WTC11 (cell line): Measurements from ENCODE around the gene EPO. TPM values are rescaled to one million over a fixed set of nuclear protein-coding genes. Genes with fewer than 3 reads are reported as not detected.
A peak's percentile ranks its signal among the peaks of the same experiment; 100 is the strongest.

Experiments used
- ATAC-seq: fragments of 200-7000 bp; cut with Tn5 transposase; 2 replicates; pipeline ENCODE4 v1.10.0; 2021; ENCODE audit warnings: mild to moderate bottlenecking, moderate library complexity
- CTCF ChIA-PET: fragments of 300-600 bp; sonication (Branson Sonifier 250); formaldehyde crosslinking; loops from one replicate; lab custom pipeline; 2021; ENCODE audit warnings: antibody characterized with exemption; lab: Charles Lee
- POLR2A ChIA-PET: fragments of 350-600 bp; sonication (Branson Sonifier 250); formaldehyde crosslinking; loops from one replicate; lab custom pipeline; 2021; ENCODE audit warnings: antibody characterized with exemption; lab: Charles Lee
- DNase-seq: peaks from one replicate; pipeline ENCODE4 v3.0.0; 2021; ENCODE audit warnings: low spot score
- H3K27ac Mint-ChIP-seq: 2 replicates; pipeline ENCODE4 v1.8.0; 2021; ENCODE audit warnings: mixed read lengths
- H3K27me3 Mint-ChIP-seq: 2 replicates; pipeline ENCODE4 v1.8.0; 2021; ENCODE audit warnings: low read depth, mild to moderate bottlenecking, moderate library complexity, mixed read lengths
- H3K36me3 Mint-ChIP-seq: 2 replicates; pipeline ENCODE4 v1.8.0; 2021; ENCODE audit warnings: mixed read lengths
- H3K4me1 Mint-ChIP-seq: 2 replicates; pipeline ENCODE4 v1.8.0; 2022; ENCODE audit warnings: mixed read lengths
- H3K4me3 Mint-ChIP-seq: 2 replicates; pipeline ENCODE4 v1.8.0; 2021; ENCODE audit warnings: mild to moderate bottlenecking, moderate library complexity, mixed read lengths
- H3K9me3 Mint-ChIP-seq: 2 replicates; pipeline ENCODE4 v1.8.0; 2021; ENCODE audit warnings: mixed read lengths
- CTCF ChIP-seq: fragments of 200-600 bp; IDR thresholded peaks from 2 replicates; pipeline ENCODE4 v1.8.0; 2022; ENCODE audit warnings: antibody characterized with exemption
- E2F5 ChIP-seq: sonication (generic); formaldehyde crosslinking; IDR thresholded peaks from 2 replicates; pipeline ENCODE4 v1.8.1; 2022; ENCODE audit warnings: mild to moderate bottlenecking, moderate library complexity, missing genetic modification reagents
- ETV6 ChIP-seq: sonication (generic); formaldehyde crosslinking; IDR thresholded peaks from 2 replicates; pipeline ENCODE4 v1.8.1; 2022; ENCODE audit warnings: mild to moderate bottlenecking, missing genetic modification reagents
- JUN ChIP-seq: sonication (generic); formaldehyde crosslinking; IDR thresholded peaks from 2 replicates; pipeline ENCODE4 v1.8.0; 2023; ENCODE audit warnings: mild to moderate bottlenecking, missing genetic modification reagents
- MAX ChIP-seq: sonication (generic); formaldehyde crosslinking; IDR thresholded peaks from 2 replicates; pipeline ENCODE4 v1.8.0; 2022; ENCODE audit warnings: mild to moderate bottlenecking, missing genetic modification reagents
- USF2 ChIP-seq: sonication (generic); formaldehyde crosslinking; IDR thresholded peaks from 2 replicates; pipeline ENCODE4 v1.8.1; 2023; ENCODE audit warnings: mild to moderate bottlenecking, missing genetic modification reagents, moderate library complexity
- ZNF121 ChIP-seq: sonication (generic); formaldehyde crosslinking; IDR thresholded peaks from 2 replicates; pipeline ENCODE4 v1.8.0; 2023; ENCODE audit warnings: missing genetic modification reagents
- total RNA-seq: library from RNA; stranded (reverse); gene quantifications from 3 replicates; pipeline ENCODE4 v1.2.3, GENCODE V29; 2021
- TF ChIP-seq, protein P1 (sequence below): sonication (generic); formaldehyde crosslinking; IDR thresholded peaks from 2 replicates; pipeline ENCODE4 v1.8.1; 2023; ENCODE audit warnings: mild to moderate bottlenecking, moderate library complexity, missing genetic modification reagents
- TF ChIP-seq, protein P2 (sequence below): sonication (generic); formaldehyde crosslinking; IDR thresholded peaks from 2 replicates; pipeline ENCODE4 v1.8.1; 2022; ENCODE audit warnings: low read depth, mild to moderate bottlenecking, moderate library complexity, missing genetic modification reagents, borderline replicate concordance
- TF ChIP-seq, protein P3 (sequence below): sonication (generic); formaldehyde crosslinking; IDR thresholded peaks from 2 replicates; pipeline ENCODE4 v1.8.1; 2022; ENCODE audit warnings: low read depth, missing genetic modification reagents, borderline replicate concordance
- TF ChIP-seq, protein P4 (sequence below): sonication (generic); formaldehyde crosslinking; conservative IDR thresholded peaks from 2 replicates; pipeline ENCODE4 v1.8.1; 2023; ENCODE audit warnings: mild to moderate bottlenecking, low read depth, missing genetic modification reagents, moderate library complexity

EPO gene
- total RNA-seq, 1 experiment from 2014 or later = 0.63 TPM

GRCh38 chr7:100691676-100692577 is 28.3 kb upstream of the EPO start:
- CTCF ChIA-PET = interaction anchor here (0.6 to 8.5 kb wide), 38 partner anchors 9 to 1111 kb away, joined by 3 to 108 read pairs (median 4); partner anchors contain the start of genes EPO, FBXO24, GNB2 and LRCH4
- H3K9me3 Mint-ChIP-seq = no peaks in the 10 kb centered on the region
- ATAC-seq = peak; percentile 78
- H3K4me1 Mint-ChIP-seq = peaks cover 42% of the 10 kb centered on the region
- H3K27me3 Mint-ChIP-seq = no peaks in the 10 kb centered on the region
- TF ChIP-seq, protein P1, sequence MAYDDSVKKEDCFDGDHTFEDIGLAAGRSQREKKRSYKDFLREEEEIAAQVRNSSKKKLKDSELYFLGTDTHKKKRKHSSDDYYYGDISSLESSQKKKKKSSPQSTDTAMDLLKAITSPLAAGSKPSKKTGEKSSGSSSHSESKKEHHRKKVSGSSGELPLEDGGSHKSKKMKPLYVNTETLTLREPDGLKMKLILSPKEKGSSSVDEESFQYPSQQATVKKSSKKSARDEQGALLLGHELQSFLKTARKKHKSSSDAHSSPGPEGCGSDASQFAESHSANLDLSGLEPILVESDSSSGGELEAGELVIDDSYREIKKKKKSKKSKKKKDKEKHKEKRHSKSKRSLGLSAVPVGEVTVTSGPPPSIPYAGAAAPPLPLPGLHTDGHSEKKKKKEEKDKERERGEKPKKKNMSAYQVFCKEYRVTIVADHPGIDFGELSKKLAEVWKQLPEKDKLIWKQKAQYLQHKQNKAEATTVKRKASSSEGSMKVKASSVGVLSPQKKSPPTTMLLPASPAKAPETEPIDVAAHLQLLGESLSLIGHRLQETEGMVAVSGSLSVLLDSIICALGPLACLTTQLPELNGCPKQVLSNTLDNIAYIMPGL (CRISPR knock-in tag) = 0 out of 2 replicates have a peak, but pooled peaks have one; percentile 41
- TF ChIP-seq ETV6 (CRISPR knock-in tag) = peak; percentile 55; the same call in 1 of the 2 replicates
- TF ChIP-seq, protein P2, sequence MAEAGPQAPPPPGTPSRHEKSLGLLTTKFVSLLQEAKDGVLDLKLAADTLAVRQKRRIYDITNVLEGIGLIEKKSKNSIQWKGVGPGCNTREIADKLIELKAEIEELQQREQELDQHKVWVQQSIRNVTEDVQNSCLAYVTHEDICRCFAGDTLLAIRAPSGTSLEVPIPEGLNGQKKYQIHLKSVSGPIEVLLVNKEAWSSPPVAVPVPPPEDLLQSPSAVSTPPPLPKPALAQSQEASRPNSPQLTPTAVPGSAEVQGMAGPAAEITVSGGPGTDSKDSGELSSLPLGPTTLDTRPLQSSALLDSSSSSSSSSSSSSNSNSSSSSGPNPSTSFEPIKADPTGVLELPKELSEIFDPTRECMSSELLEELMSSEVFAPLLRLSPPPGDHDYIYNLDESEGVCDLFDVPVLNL (CRISPR knock-in tag) = no peak
- TF ChIP-seq ZNF121 (CRISPR knock-in tag) = no peak
- peak; percentile 11; the same call in 1 of the 2 replicates for TF ChIP-seq USF2
- TF ChIP-seq CTCF = peak; percentile 91
- TF ChIP-seq, protein P3, sequence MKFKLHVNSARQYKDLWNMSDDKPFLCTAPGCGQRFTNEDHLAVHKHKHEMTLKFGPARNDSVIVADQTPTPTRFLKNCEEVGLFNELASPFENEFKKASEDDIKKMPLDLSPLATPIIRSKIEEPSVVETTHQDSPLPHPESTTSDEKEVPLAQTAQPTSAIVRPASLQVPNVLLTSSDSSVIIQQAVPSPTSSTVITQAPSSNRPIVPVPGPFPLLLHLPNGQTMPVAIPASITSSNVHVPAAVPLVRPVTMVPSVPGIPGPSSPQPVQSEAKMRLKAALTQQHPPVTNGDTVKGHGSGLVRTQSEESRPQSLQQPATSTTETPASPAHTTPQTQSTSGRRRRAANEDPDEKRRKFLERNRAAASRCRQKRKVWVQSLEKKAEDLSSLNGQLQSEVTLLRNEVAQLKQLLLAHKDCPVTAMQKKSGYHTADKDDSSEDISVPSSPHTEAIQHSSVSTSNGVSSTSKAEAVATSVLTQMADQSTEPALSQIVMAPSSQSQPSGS (CRISPR knock-in tag) = no peak
- TF ChIP-seq MAX (CRISPR knock-in tag) = peak; percentile 27; the same call in 1 of the 2 replicates
- peak; percentile 39; the same call in 1 of the 2 replicates for TF ChIP-seq E2F5
- TF ChIP-seq, protein P4, sequence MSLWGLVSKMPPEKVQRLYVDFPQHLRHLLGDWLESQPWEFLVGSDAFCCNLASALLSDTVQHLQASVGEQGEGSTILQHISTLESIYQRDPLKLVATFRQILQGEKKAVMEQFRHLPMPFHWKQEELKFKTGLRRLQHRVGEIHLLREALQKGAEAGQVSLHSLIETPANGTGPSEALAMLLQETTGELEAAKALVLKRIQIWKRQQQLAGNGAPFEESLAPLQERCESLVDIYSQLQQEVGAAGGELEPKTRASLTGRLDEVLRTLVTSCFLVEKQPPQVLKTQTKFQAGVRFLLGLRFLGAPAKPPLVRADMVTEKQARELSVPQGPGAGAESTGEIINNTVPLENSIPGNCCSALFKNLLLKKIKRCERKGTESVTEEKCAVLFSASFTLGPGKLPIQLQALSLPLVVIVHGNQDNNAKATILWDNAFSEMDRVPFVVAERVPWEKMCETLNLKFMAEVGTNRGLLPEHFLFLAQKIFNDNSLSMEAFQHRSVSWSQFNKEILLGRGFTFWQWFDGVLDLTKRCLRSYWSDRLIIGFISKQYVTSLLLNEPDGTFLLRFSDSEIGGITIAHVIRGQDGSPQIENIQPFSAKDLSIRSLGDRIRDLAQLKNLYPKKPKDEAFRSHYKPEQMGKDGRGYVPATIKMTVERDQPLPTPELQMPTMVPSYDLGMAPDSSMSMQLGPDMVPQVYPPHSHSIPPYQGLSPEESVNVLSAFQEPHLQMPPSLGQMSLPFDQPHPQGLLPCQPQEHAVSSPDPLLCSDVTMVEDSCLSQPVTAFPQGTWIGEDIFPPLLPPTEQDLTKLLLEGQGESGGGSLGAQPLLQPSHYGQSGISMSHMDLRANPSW (CRISPR knock-in tag) = no peak
- no peak for TF ChIP-seq JUN
- TF ChIP-seq, all 79 proteins: peak for 6
- POLR2A ChIA-PET = interaction anchor here (0.6 to 5.4 kb wide), 5 partner anchors 13 to 135 kb away, joined by 3 to 30 read pairs (median 4); partner anchors contain the start of genes EPHB4, FBXO24 and POP7
- Mint-ChIP-seq H3K4me3 (peak overlapping the region; percentile 96), H3K27ac (peak overlapping the region; percentile 97), H3K36me3 (peaks cover 26% of the 10 kb centered on the region)
- peak; percentile 91 for DNase-seq
